Calu3 (cell line): ENCODE measurements around the gene RFNG. TPM values are rescaled to one million over a fixed set of nuclear protein-coding genes. Genes with fewer than 3 reads are reported as not detected.

ENCODE experiments used
- BruUV-seq: library from RNA; stranded (reverse); fragments of 400-500 nt; replicated peaks from 2 replicates; lab custom pipeline; 2021; lab: Mats Ljungman, UMichigan
- CTCF ChIA-PET: fragments of 300-600 bp; sonication (Branson Sonifier 250); formaldehyde crosslinking; loops from one replicate; lab custom pipeline; 2022; ENCODE audit warnings: antibody characterized with exemption; lab: Charles Lee
- DNase-seq: peaks from one replicate; pipeline ENCODE4 v3.0.0; 2022
- H3K27ac Mint-ChIP-seq: one replicate; pipeline ENCODE4 v1.8.0; 2022; ENCODE audit warnings: mixed read lengths; ENCODE audit not compliant: unreplicated experiment
- H3K27me3 Mint-ChIP-seq: one replicate; pipeline ENCODE4 v1.8.0; 2022; ENCODE audit warnings: mixed read lengths; ENCODE audit not compliant: unreplicated experiment
- H3K36me3 Mint-ChIP-seq: one replicate; pipeline ENCODE4 v1.8.0; 2022; ENCODE audit warnings: mild to moderate bottlenecking, moderate library complexity, mixed read lengths; ENCODE audit not compliant: insufficient read depth, unreplicated experiment
- H3K4me1 Mint-ChIP-seq: one replicate; pipeline ENCODE4 v1.8.0; 2022; ENCODE audit warnings: mild to moderate bottlenecking, low read depth, mixed read lengths; ENCODE audit not compliant: unreplicated experiment
- H3K4me3 Mint-ChIP-seq: one replicate; pipeline ENCODE4 v1.8.0; 2022; ENCODE audit warnings: mild to moderate bottlenecking, low read depth, moderate library complexity, mixed read lengths; ENCODE audit not compliant: unreplicated experiment
- H3K9me3 Mint-ChIP-seq: one replicate; pipeline ENCODE4 v1.8.0; 2022; ENCODE audit warnings: low read depth, mixed read lengths; ENCODE audit not compliant: unreplicated experiment
- intact Hi-C: fragments of 100-400 bp; cut with micrococcal nuclease; formaldehyde crosslinking; loops from one replicate; pipeline ENCODE4 v1.10.0; 2022; ENCODE audit not compliant: unreplicated experiment
- total RNA-seq: library from RNA; stranded (reverse); gene quantifications from 2 replicates; pipeline ENCODE4 v1.2.3, GENCODE V29; 2022
- TF ChIP-seq, protein P1 (sequence below): fragments of 200-600 bp; IDR thresholded peaks from one replicate; pipeline ENCODE4 v1.8.0; 2022; ENCODE audit warnings: antibody characterized with exemption; ENCODE audit not compliant: unreplicated experiment

The RFNG gene
- total RNA-seq, 1 experiment from 2014 or later = 33.5 TPM

DNA sequence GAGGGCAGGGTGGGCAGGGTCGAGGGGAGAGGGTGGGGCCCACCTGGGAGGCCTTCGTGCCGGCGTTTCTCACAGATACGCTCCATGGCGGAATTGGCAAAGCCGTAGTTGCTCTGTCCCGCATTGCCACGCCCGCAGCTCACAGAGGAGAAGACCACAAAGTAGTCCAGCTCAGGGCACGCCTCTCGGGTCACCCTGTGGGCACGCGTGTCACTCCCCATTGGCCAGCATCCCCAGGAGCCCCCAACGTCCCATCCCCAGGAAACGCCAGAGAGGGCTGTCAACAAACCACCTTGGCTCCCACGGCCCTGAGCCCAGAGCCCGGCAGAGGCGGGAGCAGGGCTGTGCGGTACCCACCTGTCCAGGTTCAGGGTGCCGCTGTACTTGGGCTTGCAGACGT lies 30.4 kb upstream of the RFNG start:
- TF ChIP-seq, protein P1, sequence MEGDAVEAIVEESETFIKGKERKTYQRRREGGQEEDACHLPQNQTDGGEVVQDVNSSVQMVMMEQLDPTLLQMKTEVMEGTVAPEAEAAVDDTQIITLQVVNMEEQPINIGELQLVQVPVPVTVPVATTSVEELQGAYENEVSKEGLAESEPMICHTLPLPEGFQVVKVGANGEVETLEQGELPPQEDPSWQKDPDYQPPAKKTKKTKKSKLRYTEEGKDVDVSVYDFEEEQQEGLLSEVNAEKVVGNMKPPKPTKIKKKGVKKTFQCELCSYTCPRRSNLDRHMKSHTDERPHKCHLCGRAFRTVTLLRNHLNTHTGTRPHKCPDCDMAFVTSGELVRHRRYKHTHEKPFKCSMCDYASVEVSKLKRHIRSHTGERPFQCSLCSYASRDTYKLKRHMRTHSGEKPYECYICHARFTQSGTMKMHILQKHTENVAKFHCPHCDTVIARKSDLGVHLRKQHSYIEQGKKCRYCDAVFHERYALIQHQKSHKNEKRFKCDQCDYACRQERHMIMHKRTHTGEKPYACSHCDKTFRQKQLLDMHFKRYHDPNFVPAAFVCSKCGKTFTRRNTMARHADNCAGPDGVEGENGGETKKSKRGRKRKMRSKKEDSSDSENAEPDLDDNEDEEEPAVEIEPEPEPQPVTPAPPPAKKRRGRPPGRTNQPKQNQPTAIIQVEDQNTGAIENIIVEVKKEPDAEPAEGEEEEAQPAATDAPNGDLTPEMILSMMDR = no peak
- CTCF ChIA-PET = no interaction called here
- H3K9me3 Mint-ChIP-seq = no peaks in the 10 kb centered on the region
- DNase-seq = no peak
- no peak overlapping the region for H3K4me3 Mint-ChIP-seq
- H3K4me1 Mint-ChIP-seq = no peaks in the 10 kb centered on the region
- peaks cover 83% of the 10 kb centered on the region for H3K36me3 Mint-ChIP-seq
- no peak overlapping the region for H3K27ac Mint-ChIP-seq
- no TSS peak for BruUV-seq
- intact Hi-C loops = no loop called here
- H3K27me3 Mint-ChIP-seq = no peaks in the 10 kb centered on the region

DNA sequence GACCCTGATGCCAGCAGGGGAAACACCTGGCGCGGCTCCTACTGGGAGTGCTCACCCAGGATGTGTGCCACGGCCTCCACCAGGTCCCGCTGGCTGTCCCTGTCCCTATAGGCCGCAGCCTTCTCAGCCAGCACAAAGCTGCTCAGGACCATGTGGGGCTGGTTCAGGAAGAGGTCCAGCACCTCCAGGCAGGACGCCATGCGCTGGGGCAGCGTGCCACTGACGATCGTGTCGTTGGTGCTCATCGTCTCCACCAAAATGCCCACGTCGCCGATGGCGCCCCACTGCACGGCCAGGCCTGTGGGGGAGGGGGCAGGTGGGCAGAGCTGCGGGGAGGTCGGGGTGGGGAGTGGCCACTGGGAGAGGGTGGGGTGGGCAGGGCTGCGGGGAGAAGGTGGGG lies 29.9 kb upstream of the RFNG start:
- CTCF ChIA-PET = no interaction called here
- no peak for DNase-seq
- Mint-ChIP-seq H3K36me3 (peaks cover 87% of the 10 kb centered on the region), H3K27me3 (no peaks in the 10 kb centered on the region), H3K4me3 (no peak overlapping the region), H3K27ac (no peak overlapping the region), H3K4me1 (no peaks in the 10 kb centered on the region), H3K9me3 (no peaks in the 10 kb centered on the region)
- intact Hi-C loops = no loop called here
- no TSS peak for BruUV-seq
- TF ChIP-seq, protein P1 = no peak

DNA sequence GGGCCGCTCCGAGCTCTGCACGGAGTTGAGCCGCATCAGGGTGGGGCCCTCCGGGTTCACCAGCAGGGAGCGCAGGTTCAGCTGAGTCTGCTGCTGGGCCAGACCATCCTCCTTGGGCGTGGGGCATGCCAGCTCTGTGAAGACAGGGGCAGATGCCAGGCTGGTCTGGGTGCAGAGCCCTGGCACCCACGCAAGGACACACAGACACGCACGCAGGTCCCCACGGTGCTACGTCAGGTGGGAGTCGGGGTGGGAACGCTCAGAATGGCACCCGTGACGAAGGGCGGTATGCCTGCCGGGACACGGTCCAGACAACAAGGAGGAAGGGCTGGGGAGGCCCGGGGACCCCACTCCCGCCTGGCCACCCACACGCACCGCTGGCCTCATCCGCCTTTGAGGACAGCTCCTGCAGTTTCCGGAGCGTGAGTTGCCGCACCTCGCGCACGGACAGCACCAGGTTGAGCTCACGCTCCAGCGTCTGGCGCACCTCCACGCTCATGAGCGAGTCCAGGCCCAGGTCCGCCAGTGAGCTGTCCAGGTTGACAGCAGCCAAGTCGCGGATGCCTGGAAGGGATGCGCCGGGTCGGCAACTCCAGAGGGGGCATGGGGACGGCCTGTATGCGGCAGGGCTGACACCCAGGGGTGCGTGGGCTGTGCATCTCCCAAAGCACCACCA lies 29.3 kb upstream of the RFNG start:
- peaks cover 87% of the 10 kb centered on the region for H3K36me3 Mint-ChIP-seq
- intact Hi-C loops = no loop called here
- CTCF ChIA-PET = no interaction called here

DNA sequence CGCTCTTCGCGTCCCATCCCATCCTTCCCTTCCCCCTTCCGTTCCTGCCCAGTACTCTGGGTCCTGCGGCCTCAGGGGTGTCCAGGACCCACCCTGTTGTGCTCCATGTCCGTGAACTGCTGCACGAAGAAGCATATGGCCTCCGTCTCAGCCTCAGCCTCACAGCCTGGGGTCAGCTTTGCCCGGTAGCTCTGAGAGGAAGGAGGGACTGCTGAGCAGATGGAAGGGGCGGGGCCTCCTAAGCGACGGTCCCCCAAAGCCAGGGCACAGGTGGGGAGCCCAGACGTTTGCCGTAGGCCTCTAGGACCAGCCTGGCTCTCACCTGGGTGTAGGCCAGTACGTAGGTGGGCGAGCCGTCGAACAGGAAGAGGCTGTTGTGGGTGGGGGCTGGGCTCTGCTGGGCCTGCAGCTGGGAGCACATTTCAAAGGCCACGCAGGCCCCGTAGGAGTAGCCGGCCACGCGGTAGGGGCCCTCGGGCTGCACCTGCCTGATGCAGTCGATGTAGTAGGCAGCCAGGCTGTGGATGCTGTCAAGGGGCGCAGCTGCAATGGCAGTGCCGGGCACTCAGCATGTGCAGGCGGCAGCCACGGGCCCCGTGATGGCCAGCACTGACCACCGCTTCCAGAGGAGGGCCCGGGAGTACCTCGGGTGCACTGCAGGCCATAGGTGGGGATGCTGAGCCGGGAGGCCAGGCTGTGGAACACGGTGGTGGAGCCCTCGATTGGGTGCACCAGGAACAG lies 28.6 kb upstream of the RFNG start:
- DNase-seq = no peak
- Mint-ChIP-seq H3K27ac (no peak overlapping the region), H3K27me3 (no peaks in the 10 kb centered on the region), H3K9me3 (no peaks in the 10 kb centered on the region), H3K4me3 (no peak overlapping the region), H3K36me3 (peaks cover 83% of the 10 kb centered on the region), H3K4me1 (no peaks in the 10 kb centered on the region)
- no TSS peak for BruUV-seq
- CTCF ChIA-PET = no interaction called here
- intact Hi-C loops = no loop called here
- TF ChIP-seq, protein P1 = no peak

More for the DNA sequence above, 29.3 kb upstream of the RFNG start:
- no peak overlapping the region for H3K4me3 Mint-ChIP-seq
- TF ChIP-seq, protein P1 = no peak
- no peaks in the 10 kb centered on the region for H3K27me3 Mint-ChIP-seq
- DNase-seq = no peak
- no peaks in the 10 kb centered on the region for H3K9me3 Mint-ChIP-seq
- no peaks in the 10 kb centered on the region for H3K4me1 Mint-ChIP-seq
- no TSS peak for BruUV-seq
- H3K27ac Mint-ChIP-seq = no peak overlapping the region
